SK-N-SH treated with all-trans-retinoic acid at 6 μM for 48 hours (cell line): ENCODE results near the gene FHOD1.
A peak's percentile ranks its signal among the peaks of the same experiment; 100 is the strongest.

Experiments
- ATAC-seq: fragments of 200-7000 bp; cut with Tn5 transposase; 3 replicates; pipeline ENCODE4 v1.9.1; 2020; ENCODE audit warnings: mild to moderate bottlenecking, moderate library complexity
- ARNTL ChIP-seq: fragments of 450-650 bp; formaldehyde crosslinking; IDR thresholded peaks from 2 replicates; pipeline ENCODE4 v1.5.0; 2020; ENCODE audit warnings: low read depth, mild to moderate bottlenecking, moderate library complexity, borderline replicate concordance
- BACH2 ChIP-seq: fragments of 250-450 bp; sonication (Bioruptor Pico); IDR thresholded peaks from 2 replicates; pipeline ENCODE4 v1.9.0; 2021; ENCODE audit warnings: mild to moderate bottlenecking, borderline replicate concordance
- CREB5 ChIP-seq: fragments of 250-450 bp; sonication (Bioruptor Pico); IDR thresholded peaks from 2 replicates; pipeline ENCODE4 v1.5.1; 2020; ENCODE audit warnings: low read depth, mild to moderate bottlenecking, moderate library complexity
- CSDC2 ChIP-seq: fragments of 250-450 bp; sonication (Bioruptor Pico); IDR thresholded peaks from 2 replicates; pipeline ENCODE4 v1.5.0; 2020; ENCODE audit warnings: mild to moderate bottlenecking, moderate library complexity
- CSRNP3 ChIP-seq: fragments of 250-450 bp; sonication (Bioruptor Pico); IDR thresholded peaks from 2 replicates; pipeline ENCODE4 v1.5.1; 2021; ENCODE audit warnings: mild to moderate bottlenecking, moderate library complexity
- ESRRG ChIP-seq: fragments of 250-450 bp; sonication (Bioruptor Pico); IDR thresholded peaks from 2 replicates; pipeline ENCODE4 v1.6.1; 2021; ENCODE audit warnings: mild to moderate bottlenecking
- GLIS3 ChIP-seq: fragments of 250-450 bp; sonication (Bioruptor Pico); IDR thresholded peaks from 2 replicates; pipeline ENCODE4 v1.5.0; 2020; ENCODE audit warnings: mild to moderate bottlenecking, moderate library complexity
- ISL1 ChIP-seq: fragments of 250-450 bp; sonication (Bioruptor Pico); IDR thresholded peaks from 2 replicates; pipeline ENCODE4 v2.1.2; 2022; ENCODE audit warnings: mild to moderate bottlenecking, moderate library complexity
- PATZ1 ChIP-seq: fragments of 250-450 bp; sonication (Bioruptor Pico); IDR thresholded peaks from 2 replicates; pipeline ENCODE4 v1.8.0; 2020; ENCODE audit warnings: mild to moderate bottlenecking, moderate library complexity, borderline replicate concordance
- POU6F1 ChIP-seq: fragments of 250-450 bp; sonication (Bioruptor Pico); IDR thresholded peaks from 2 replicates; pipeline ENCODE4 v1.8.0; 2021; ENCODE audit warnings: low read depth, mild to moderate bottlenecking, moderate library complexity, borderline replicate concordance
- RARB ChIP-seq: fragments of 250-450 bp; sonication (Bioruptor Pico); IDR thresholded peaks from 2 replicates; pipeline ENCODE4 v1.8.0; 2021; ENCODE audit warnings: mild to moderate bottlenecking, moderate library complexity
- SNAI2 ChIP-seq: fragments of 250-450 bp; sonication (Bioruptor Pico); IDR thresholded peaks from 2 replicates; pipeline ENCODE4 v1.5.0; 2020; ENCODE audit warnings: mild to moderate bottlenecking, moderate library complexity
- TCF4 ChIP-seq: fragments of 250-450 bp; sonication (Bioruptor Pico); IDR thresholded peaks from 2 replicates; pipeline ENCODE4 v1.8.0; 2021; ENCODE audit warnings: mild to moderate bottlenecking, moderate library complexity, borderline replicate concordance
- TOX ChIP-seq: fragments of 250-450 bp; sonication (Bioruptor Pico); IDR thresholded peaks from 2 replicates; pipeline ENCODE4 v1.8.0; 2021; ENCODE audit warnings: mild to moderate bottlenecking, moderate library complexity, borderline replicate concordance
- ZC3H10 ChIP-seq: fragments of 250-450 bp; sonication (Bioruptor Pico); IDR thresholded peaks from 2 replicates; pipeline ENCODE4 v1.5.1; 2021; ENCODE audit warnings: mild to moderate bottlenecking, moderate library complexity
- ZFP3 ChIP-seq: fragments of 250-450 bp; sonication (Bioruptor Pico); IDR thresholded peaks from 2 replicates; pipeline ENCODE4 v1.5.0; 2020; ENCODE audit warnings: mild to moderate bottlenecking, moderate library complexity
- ZFP30 ChIP-seq: fragments of 450-650 bp; formaldehyde crosslinking; IDR thresholded peaks from 2 replicates; pipeline ENCODE4 v1.5.0; 2022; ENCODE audit warnings: mild to moderate bottlenecking, moderate library complexity
- ZNF565 ChIP-seq: fragments of 450-650 bp; formaldehyde crosslinking; conservative IDR thresholded peaks from 2 replicates; pipeline ENCODE4 v1.5.0; 2020; ENCODE audit warnings: low read depth, mild to moderate bottlenecking, moderate library complexity
- ZNF70 ChIP-seq: fragments of 450-650 bp; formaldehyde crosslinking; IDR thresholded peaks from 2 replicates; pipeline ENCODE4 v1.5.0; 2020; ENCODE audit warnings: mild to moderate bottlenecking, moderate library complexity
- ZNF8 ChIP-seq: fragments of 450-650 bp; formaldehyde crosslinking; IDR thresholded peaks from 2 replicates; pipeline ENCODE4 v1.5.0; 2020; ENCODE audit warnings: mild to moderate bottlenecking, moderate library complexity
- TF ChIP-seq, protein P1 (sequence below): fragments of 250-450 bp; sonication (Bioruptor Pico); IDR thresholded peaks from 2 replicates; pipeline ENCODE4 v1.5.0; 2020; ENCODE audit warnings: mild to moderate bottlenecking, moderate library complexity

The FHOD1 gene

GRCh38 chr16:67183284-67183626, 64.0 kb downstream of the FHOD1 start:
- no peak for ATAC-seq
- TF ChIP-seq ZNF70 (CRISPR knock-in tag), result no peak
- TF ChIP-seq PATZ1 (CRISPR knock-in tag), result no peak
- TF ChIP-seq ZFP3 (CRISPR knock-in tag), result peak; percentile 99
- no peak for TF ChIP-seq ZNF8 (CRISPR knock-in tag)
- TF ChIP-seq CREB5 (CRISPR knock-in tag), result no peak
- no peak for TF ChIP-seq POU6F1
- no peak for TF ChIP-seq TCF4 (CRISPR knock-in tag)
- TF ChIP-seq ZNF565 (CRISPR knock-in tag), result no peak
- TF ChIP-seq, all 23 proteins: peak for 1

DNA sequence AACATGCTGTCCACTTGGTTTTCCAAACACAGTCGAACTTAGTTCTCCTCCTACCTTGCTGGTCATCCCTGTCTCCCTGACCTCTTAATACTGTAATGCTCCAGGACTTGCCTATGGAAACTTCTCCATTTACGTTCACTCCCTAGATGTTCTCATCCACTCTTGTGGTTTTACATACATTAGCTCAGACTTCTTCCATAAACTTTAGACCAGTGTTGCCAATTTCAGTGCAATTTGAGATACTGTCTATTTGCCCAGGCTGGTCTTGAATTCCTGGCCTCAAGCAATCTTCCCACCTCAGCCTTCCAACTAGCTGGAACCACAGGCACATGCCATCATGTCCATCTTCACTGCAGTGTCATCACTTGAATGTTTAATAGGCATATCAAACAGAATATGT, 65.0 kb downstream of the FHOD1 start:
- ATAC-seq, result no peak
- TF ChIP-seq SNAI2 (CRISPR knock-in tag), result no peak
- no peak for TF ChIP-seq CREB5 (CRISPR knock-in tag)
- TF ChIP-seq, protein P1, sequence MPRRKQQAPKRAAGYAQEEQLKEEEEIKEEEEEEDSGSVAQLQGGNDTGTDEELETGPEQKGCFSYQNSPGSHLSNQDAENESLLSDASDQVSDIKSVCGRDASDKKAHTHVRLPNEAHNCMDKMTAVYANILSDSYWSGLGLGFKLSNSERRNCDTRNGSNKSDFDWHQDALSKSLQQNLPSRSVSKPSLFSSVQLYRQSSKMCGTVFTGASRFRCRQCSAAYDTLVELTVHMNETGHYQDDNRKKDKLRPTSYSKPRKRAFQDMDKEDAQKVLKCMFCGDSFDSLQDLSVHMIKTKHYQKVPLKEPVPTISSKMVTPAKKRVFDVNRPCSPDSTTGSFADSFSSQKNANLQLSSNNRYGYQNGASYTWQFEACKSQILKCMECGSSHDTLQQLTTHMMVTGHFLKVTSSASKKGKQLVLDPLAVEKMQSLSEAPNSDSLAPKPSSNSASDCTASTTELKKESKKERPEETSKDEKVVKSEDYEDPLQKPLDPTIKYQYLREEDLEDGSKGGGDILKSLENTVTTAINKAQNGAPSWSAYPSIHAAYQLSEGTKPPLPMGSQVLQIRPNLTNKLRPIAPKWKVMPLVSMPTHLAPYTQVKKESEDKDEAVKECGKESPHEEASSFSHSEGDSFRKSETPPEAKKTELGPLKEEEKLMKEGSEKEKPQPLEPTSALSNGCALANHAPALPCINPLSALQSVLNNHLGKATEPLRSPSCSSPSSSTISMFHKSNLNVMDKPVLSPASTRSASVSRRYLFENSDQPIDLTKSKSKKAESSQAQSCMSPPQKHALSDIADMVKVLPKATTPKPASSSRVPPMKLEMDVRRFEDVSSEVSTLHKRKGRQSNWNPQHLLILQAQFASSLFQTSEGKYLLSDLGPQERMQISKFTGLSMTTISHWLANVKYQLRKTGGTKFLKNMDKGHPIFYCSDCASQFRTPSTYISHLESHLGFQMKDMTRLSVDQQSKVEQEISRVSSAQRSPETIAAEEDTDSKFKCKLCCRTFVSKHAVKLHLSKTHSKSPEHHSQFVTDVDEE (CRISPR knock-in tag), result no peak
- no peak for TF ChIP-seq TOX (CRISPR knock-in tag)
- TF ChIP-seq ZNF565 (CRISPR knock-in tag), result no peak
- no peak for TF ChIP-seq BACH2 (CRISPR knock-in tag)
- no peak for TF ChIP-seq ZFP30
- TF ChIP-seq ZFP3 (CRISPR knock-in tag), result no peak
- no peak for TF ChIP-seq RARB (CRISPR knock-in tag)
- no peak for TF ChIP-seq ZNF70 (CRISPR knock-in tag)
- TF ChIP-seq TCF4 (CRISPR knock-in tag), result no peak
- TF ChIP-seq GLIS3 (CRISPR knock-in tag), result no peak
- TF ChIP-seq ISL1 (CRISPR knock-in tag), result no peak
- no peak for TF ChIP-seq CSRNP3

- ATAC-seq, result no peak
- no peak for TF ChIP-seq CSDC2 (CRISPR knock-in tag)
- TF ChIP-seq TCF4 (CRISPR knock-in tag), result no peak
- no peak for TF ChIP-seq BACH2 (CRISPR knock-in tag)
- no peak for TF ChIP-seq ZC3H10 (CRISPR knock-in tag)
- TF ChIP-seq CSRNP3, result no peak
- TF ChIP-seq ZNF565 (CRISPR knock-in tag), result no peak
- no peak for TF ChIP-seq ISL1 (CRISPR knock-in tag)
- no peak for TF ChIP-seq POU6F1
- no peak for TF ChIP-seq GLIS3 (CRISPR knock-in tag)
- TF ChIP-seq ZFP3 (CRISPR knock-in tag), result no peak
- no peak for TF ChIP-seq ZNF70 (CRISPR knock-in tag)
- no peak for TF ChIP-seq ESRRG (CRISPR knock-in tag)
- TF ChIP-seq ARNTL, result no peak
- no peak for TF ChIP-seq TOX (CRISPR knock-in tag)
These were observed 65.9 kb downstream of the FHOD1 start for GRCh38 chr16:67181346-67181745.
